HG03520 (cell line): ENCODE results near the gene DGKE.

Experiments used
- ATAC-seq: cut with Tn5 transposase; IDR thresholded peaks from one replicate; pipeline ENCODE4 v1.9.1; 2021; ENCODE audit warnings: mild to moderate bottlenecking, moderate library complexity; ENCODE audit not compliant: unreplicated experiment

The DGKE gene

DNA sequence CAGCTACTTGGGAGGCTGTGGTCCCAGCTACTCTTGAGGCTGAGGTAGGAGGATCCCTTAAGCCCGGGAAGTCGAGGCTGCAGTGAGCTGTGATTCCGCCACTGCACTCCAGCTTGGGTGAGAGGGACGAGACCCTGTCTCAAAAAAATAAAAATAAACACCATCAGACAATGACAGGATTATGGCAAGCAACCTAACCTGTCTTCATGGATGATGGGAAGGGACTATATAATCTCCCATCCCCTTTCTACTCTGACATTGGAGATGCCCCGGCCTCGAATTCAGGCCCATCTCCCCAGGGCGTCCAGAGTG lies 79.0 kb downstream of the DGKE start:
- no peak for ATAC-seq

DNA sequence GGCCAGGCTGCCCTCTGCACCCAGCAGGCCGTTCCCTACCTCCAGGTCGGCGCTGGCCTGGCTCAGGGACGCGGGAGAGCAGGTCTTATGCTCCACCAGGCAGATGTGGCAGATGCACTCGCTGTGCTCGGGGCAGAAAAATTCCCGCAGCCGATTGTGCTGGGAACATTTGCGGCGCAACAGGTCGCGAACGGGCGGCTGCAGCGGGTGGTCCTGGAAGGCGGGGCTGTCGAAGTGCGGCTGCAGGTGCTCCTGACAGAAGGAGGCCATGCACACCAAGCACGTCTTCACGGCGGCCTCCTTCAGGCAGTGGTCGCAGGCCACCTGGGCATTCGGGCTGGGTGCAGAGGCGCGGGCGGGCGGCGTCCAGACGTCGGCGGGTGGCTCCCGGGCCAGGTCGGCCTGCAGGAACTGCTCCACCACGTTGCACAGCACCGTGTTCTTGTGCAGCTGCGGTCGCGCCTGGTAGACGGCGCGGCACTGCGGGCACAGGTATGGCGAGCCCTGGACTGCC lies 79.5 kb downstream of the DGKE start:
- ATAC-seq = peak; percentile 30

DNA sequence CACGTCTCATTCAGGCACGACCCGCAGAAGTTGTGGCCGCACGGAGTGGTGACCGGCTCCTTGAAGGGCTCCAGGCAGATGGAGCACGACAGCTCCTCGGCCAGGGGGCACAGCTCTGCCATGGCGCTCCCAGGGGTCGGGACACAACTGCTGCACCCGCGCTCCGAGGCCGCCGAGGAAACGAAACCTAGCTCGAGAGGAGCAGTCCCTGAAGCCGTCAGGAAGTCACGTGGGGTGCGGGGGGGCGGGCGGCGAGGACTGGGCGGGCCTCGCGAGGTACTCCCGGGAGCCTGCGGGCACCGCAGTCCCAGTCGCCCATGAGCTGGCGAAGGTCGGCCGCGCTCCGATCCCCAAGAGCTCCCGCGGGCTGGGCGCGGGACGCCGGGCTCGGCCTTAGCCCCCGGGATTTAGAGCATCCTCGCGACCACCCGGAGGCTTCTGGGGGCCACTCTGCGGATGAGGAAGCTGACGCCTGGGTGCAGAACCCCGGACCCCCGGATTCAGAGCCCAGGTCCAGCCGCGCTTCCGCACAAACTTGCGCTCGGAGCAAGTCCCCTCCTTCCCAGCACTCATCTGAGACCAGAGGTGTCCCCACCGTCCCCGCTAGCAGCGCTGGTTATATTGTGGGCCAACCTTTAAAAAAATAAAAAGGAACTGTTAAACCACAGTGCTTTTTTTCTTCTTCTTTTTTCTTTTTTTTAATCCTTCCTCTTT lies 80.1 kb downstream of the DGKE start, which contains the start of gene TRIM25:
TRIM25 (minus strand) TSS at position 183 of the 714 bp plus-strand sequence; CDS start at position 122, 61 bp downstream.
- ATAC-seq = peak; percentile 57

DNA sequence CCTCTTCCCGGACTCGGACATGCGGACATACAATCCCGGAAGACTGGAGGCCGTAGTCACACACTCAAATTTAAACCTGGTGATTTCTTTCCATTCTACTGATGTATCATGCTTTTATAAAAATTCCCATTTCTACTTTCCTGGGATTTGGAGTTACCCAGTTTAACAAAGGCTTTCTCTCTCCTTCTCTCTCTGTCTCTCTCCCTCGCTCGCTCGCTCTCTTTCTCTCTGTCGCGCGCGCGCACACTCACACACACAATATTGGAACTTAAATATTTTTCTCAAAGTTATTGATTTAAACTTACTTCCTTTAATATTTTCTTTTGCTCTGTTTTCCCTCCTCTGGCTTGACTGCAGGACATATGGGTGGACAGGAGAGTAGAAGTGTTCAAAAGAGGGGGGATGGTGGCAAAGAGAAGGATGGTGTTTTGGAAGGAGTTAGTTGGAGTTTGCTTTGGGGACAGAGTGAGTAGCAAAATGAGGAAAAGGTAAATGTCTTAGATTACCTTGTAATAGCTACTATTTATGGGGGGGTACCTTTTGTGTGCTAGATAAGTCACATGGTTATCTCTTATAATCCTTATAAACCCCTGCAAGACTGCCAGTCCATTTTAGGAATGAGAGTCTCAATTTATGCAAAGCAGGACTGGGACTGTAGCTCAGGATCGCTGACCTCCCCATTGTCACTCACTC lies 80.8 kb downstream of the DGKE start:
- ATAC-seq = no peak

DNA sequence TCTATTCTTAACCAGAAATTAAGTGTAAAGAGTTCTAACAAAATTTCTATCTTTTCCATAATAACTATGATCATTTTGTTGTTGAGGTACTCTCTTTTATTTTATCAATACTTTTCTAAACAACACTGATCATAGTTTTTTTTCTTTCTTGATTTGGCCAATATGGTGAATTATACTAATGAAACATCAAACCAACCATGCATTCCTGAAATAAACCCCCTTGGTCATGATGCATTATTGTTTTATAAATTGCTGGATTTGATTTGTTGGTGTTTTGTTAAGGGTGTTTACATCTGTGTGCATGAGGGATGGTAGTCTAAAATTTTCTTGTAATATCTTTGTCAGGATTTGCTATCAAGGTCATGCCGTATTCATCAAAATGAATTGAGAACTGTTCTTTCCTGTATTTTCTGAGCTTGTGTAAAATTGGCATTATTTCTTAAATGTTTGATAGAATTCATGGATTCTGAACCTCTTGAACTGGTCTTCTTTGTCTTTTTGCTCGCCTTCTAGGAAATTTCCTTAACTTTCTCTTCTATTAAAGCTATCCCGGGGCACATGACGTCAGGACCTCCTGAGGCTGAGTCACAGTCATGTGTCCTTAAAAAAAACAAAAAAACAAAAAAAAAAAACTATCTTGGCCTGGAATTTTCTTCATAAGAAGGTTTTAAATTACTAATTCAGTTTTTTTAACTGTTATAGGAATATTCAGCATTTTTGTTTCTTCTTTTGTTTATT lies 83.8 kb downstream of the DGKE start:
- ATAC-seq = no peak

DNA sequence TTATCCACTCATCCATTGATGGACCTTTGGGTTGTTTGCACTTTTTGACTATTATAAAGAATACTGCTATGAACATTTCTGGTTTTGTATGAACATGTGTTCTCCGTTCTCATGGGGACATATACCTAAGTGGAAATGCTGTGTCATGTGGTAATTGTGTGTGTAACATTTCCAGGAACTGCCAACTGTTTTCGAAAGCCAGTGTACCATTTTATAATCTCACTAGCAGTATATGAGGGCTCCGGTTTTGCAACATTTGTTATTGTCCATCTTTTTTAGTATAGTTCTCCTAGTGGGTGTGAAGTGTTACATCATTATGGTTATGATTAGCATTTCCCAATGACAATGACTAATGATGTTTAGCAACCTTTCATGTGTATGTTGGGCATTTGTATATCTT lies 85.0 kb downstream of the DGKE start:
- ATAC-seq = no peak
